HCT116 (cell line): ENCODE measurements around the gene DYRK1B. TPM values are rescaled to one million over a fixed set of nuclear protein-coding genes. Genes with fewer than 3 reads are reported as not detected.

Experiments used
- ATAC-seq: fragments of 200-7000 bp; cut with Tn5 transposase; 2 replicates; pipeline ENCODE4 v1.9.1; 2020; ENCODE audit warnings: mild to moderate bottlenecking, moderate library complexity
- BruUV-seq: library from RNA; stranded (reverse); fragments of 400-500 nt; replicated peaks from 2 replicates; lab custom pipeline; 2021; lab: Mats Ljungman, UMichigan
- CTCF ChIA-PET: fragments of 300-600 bp; sonication (Branson Sonifier 250); formaldehyde crosslinking; loops from one replicate; lab custom pipeline; 2021; ENCODE audit warnings: antibody characterized with exemption; lab: Charles Lee
- POLR2A ChIA-PET: fragments of 300-600, 350-600 bp; sonication (Branson Sonifier 250); formaldehyde crosslinking; loops from one replicate; lab custom pipeline; 2021; ENCODE audit warnings: antibody characterized with exemption; lab: Charles Lee
- RAD21 ChIA-PET, 2 experiments: fragments of 300-600 bp; sonication (Branson Sonifier 250); formaldehyde crosslinking; loops; one replicate each; lab custom pipeline; 2023; ENCODE audit warnings: low total read pairs in 2 of 2; ENCODE audit not compliant: uncharacterized antibody in 2 of 2, unreplicated experiment in 2 of 2, low non-redundant PET in 1 of 2; lab: Charles Lee
- DNase-seq: peaks from one replicate; pipeline ENCODE4 v3.0.0-alpha.2; 2010; ENCODE audit warnings: low read depth, low spot score
- H2AFZ ChIP-seq: fragments of 200-600 bp; shearing (Covaris generic), sonication (generic); 2 replicates; pipeline ENCODE4 v1.6.1; 2017; ENCODE audit warnings: low read depth, mixed run types, mixed read lengths, antibody characterized with exemption, low read length; ENCODE audit not compliant: poor library complexity, severe bottlenecking
- H3K27ac ChIP-seq: 2 replicates; pipeline ENCODE4 v1.5.1; 2012; ENCODE audit warnings: low read depth, low read length
- H3K27me3 ChIP-seq: fragments of 200-600 bp; sonication (generic); 2 replicates; pipeline ENCODE4 v1.6.1; 2016; ENCODE audit warnings: mixed run types, low read length, mixed read lengths; ENCODE audit not compliant: insufficient read depth
- H3K36me3 ChIP-seq, 2 experiments: fragments of 200-500 bp in 1 of 2; fragments of 200-600 bp in 1 of 2; sonication (Bioruptor generic) in 1 of 2; sonication (generic) in 1 of 2; 2 replicates each; pipeline versions ENCODE4 v1.5.1 to v1.6.1; 2014 to 2016; ENCODE audit warnings: low read length in 2 of 2, inconsistent platforms in 1 of 2, mixed read lengths in 1 of 2, mixed run types in 1 of 2; ENCODE audit not compliant: insufficient read depth in 2 of 2, control insufficient read depth in 1 of 2
- H3K4me1 ChIP-seq, 2 experiments: fragments of 200-600 bp in 1 of 2; sonication (generic) in 1 of 2; 2 replicates each; pipeline versions ENCODE4 v1.5.1 to v1.6.1; 2012 to 2017; ENCODE audit warnings: low read length in 2 of 2, inconsistent platforms in 1 of 2, mild to moderate bottlenecking in 1 of 2, mixed read lengths in 1 of 2, mixed run types in 1 of 2, moderate library complexity in 1 of 2; ENCODE audit not compliant: insufficient read depth in 2 of 2, control insufficient read depth in 1 of 2
- H3K4me2 ChIP-seq: fragments of 200-600 bp; sonication (generic); 2 replicates; pipeline ENCODE4 v1.6.1; 2017; ENCODE audit warnings: mixed run types, low read length, mixed read lengths
- H3K4me3 ChIP-seq, 2 experiments: fragments of 200-600 bp in 1 of 2; sonication (generic) in 1 of 2; replicated peaks in 1 of 2; 2 replicates each; pipeline ENCODE4 v1.5.1; 2011 to 2016; ENCODE audit warnings: low read length in 2 of 2, control low read depth in 1 of 2, low read depth in 1 of 2, mild to moderate bottlenecking in 1 of 2, mixed read lengths in 1 of 2, mixed run types in 1 of 2
- H3K79me2 ChIP-seq: fragments of 200-600 bp; sonication (generic); 2 replicates; pipeline ENCODE4 v1.6.1; 2017; ENCODE audit warnings: mild to moderate bottlenecking, mixed run types, low read length, moderate library complexity, mixed read lengths; ENCODE audit not compliant: insufficient read depth
- H3K9ac ChIP-seq: fragments of 200-600 bp; sonication (generic); 2 replicates; pipeline ENCODE4 v1.6.1; 2016; ENCODE audit warnings: low read length, mixed read lengths
- H3K9me2 ChIP-seq: fragments of 200-600 bp; sonication (generic), shearing (Covaris generic); 2 replicates; pipeline ENCODE4 v1.6.1; 2017; ENCODE audit warnings: mixed run types, mild to moderate bottlenecking, moderate library complexity; ENCODE audit not compliant: insufficient read depth
- H3K9me3 ChIP-seq, 2 experiments: fragments of 200-500 bp in 1 of 2; fragments of 200-600 bp in 1 of 2; sonication (Bioruptor generic) in 1 of 2; sonication (generic) in 1 of 2; 2 replicates each; pipeline ENCODE4 v1.6.1; 2014 to 2017; ENCODE audit warnings: low read length in 2 of 2, mixed read lengths in 2 of 2, inconsistent platforms in 1 of 2, low read depth in 1 of 2, mild to moderate bottlenecking in 1 of 2, mixed run types in 1 of 2, moderate library complexity in 1 of 2; ENCODE audit not compliant: control insufficient read depth in 1 of 2, insufficient read depth in 1 of 2
- H4K20me1 ChIP-seq: fragments of 200-600 bp; sonication (generic), shearing (Covaris generic); 2 replicates; pipeline ENCODE4 v1.6.1; 2017; ENCODE audit warnings: mixed run types, mild to moderate bottlenecking, moderate library complexity; ENCODE audit not compliant: insufficient read depth
- EGR1 ChIP-seq: IDR thresholded peaks from 2 replicates; pipeline ENCODE4 v1.6.1; 2012; ENCODE audit warnings: low read depth
- EZH2 ChIP-seq: fragments of 200-600 bp; sonication (generic); IDR thresholded peaks from 2 replicates; pipeline ENCODE4 v1.6.1; 2017; ENCODE audit warnings: antibody characterized with exemption, mixed run types
- EZH2phosphoT487 ChIP-seq: fragments of 200-600 bp; IDR thresholded peaks from 2 replicates; pipeline ENCODE4 v1.6.1; 2018; ENCODE audit warnings: antibody characterized with exemption, borderline replicate concordance
- FOSL1 ChIP-seq: IDR thresholded peaks from 2 replicates; pipeline ENCODE4 v1.6.1; 2012; ENCODE audit warnings: low read depth
- RAD21 ChIP-seq: IDR thresholded peaks from 2 replicates; pipeline ENCODE4 v1.6.1; 2012; ENCODE audit warnings: low read depth, mild to moderate bottlenecking
- REST ChIP-seq: IDR thresholded peaks from 2 replicates; pipeline ENCODE4 v1.6.1; 2012; ENCODE audit warnings: low read depth
- YY1 ChIP-seq: IDR thresholded peaks from 2 replicates; pipeline ENCODE4 v1.6.1; 2011; ENCODE audit warnings: low read length, low read depth, moderate library complexity, mild to moderate bottlenecking; ENCODE audit not compliant: insufficient replicate concordance; ENCODE audit errors: extremely low read depth
- ZBTB33 ChIP-seq: IDR thresholded peaks from 2 replicates; pipeline ENCODE4 v1.6.1; 2011; ENCODE audit warnings: mild to moderate bottlenecking, low read length, moderate library complexity; ENCODE audit not compliant: insufficient replicate concordance; ENCODE audit errors: extremely low read depth
- ZFX ChIP-seq: fragments of 450-650 bp; IDR thresholded peaks from 2 replicates; pipeline ENCODE4 v1.6.1; 2017
- ZNF274 ChIP-seq: fragments of 200-500 bp; sonication (Bioruptor generic); IDR thresholded peaks from 2 replicates; pipeline ENCODE4 v1.6.1; 2014; ENCODE audit warnings: mild to moderate bottlenecking, low read depth, low read length, inconsistent platforms
- intact Hi-C: fragments of 100-400 bp; cut with micrococcal nuclease; formaldehyde crosslinking; loops from 2 replicates; pipeline ENCODE4 v1.10.0; 2022
- total RNA-seq: library from RNA; stranded (reverse); gene quantifications from one replicate; pipeline ENCODE4 v1.2.1, GENCODE V29; 2021; ENCODE audit not compliant: unreplicated experiment
- TF ChIP-seq, protein P1 (sequence below): IDR thresholded peaks from 2 replicates; pipeline ENCODE4 v1.6.1; 2012

Gene DYRK1B
- total RNA-seq, 1 experiment from 2014 or later = 7.3 TPM

GRCh38 chr19:39811064-39811463 lies 22.9 kb downstream of the DYRK1B start:
- intact Hi-C loops = no loop called here
- Histone ChIP-seq H3K4me1 (peaks cover 0 to 4% of the 10 kb centered on the region in 2 experiments; a peak in 1 of 4 replicates), H3K79me2 (no peaks in the 10 kb centered on the region), H3K36me3 (no peaks in the 10 kb centered on the region), H3K9ac (no peak overlapping the region), H3K4me2 (no peak overlapping the region), H3K9me2 (no peaks in the 10 kb centered on the region), H3K27me3 (no peaks in the 10 kb centered on the region), H3K9me3 (no peaks in the 10 kb centered on the region), H4K20me1 (no peaks in the 10 kb centered on the region), H3K27ac (no peak overlapping the region), H3K4me3 (no peak overlapping the region), H2AFZ (no peak overlapping the region)
- POLR2A ChIA-PET = no interaction called here
- RAD21 ChIA-PET = no interaction called here
- TF ChIP-seq EZH2 = no peak
- no peak for TF ChIP-seq ZFX
- no peak for TF ChIP-seq YY1
- TF ChIP-seq EZH2phosphoT487 = no peak
- TF ChIP-seq ZBTB33 = no peak
- no peak for TF ChIP-seq ZNF274
- TF ChIP-seq, protein P1, sequence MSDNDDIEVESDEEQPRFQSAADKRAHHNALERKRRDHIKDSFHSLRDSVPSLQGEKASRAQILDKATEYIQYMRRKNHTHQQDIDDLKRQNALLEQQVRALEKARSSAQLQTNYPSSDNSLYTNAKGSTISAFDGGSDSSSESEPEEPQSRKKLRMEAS = no peak
- no peak for TF ChIP-seq FOSL1
- TF ChIP-seq EGR1 = no peak
- CTCF ChIA-PET = no interaction called here
- DNase-seq (no peak), ATAC-seq (no peak)
- no TSS peak for BruUV-seq

DNA sequence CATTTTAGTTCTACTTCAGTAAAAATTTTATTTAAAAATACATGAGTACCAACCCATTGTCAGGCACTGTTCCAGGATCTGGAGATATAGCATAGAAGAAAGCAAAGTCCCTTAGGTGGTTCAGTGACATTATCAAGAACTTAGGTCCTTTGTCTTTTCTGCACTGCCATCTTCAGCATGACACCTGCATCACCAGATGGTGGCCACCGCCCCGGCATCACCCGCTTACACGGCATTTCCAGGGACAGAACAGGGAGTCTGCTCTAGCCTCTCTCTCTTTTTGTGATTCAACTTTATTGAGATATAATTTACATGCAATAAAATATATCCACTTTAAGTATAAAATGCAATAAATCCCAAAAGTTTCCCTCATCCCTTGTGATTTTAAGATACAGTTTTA lies 23.5 kb downstream of the DYRK1B start:
- Histone ChIP-seq H3K9me3 (no peaks in the 10 kb centered on the region), H2AFZ (no peak overlapping the region)
- no TSS peak for BruUV-seq
- RAD21 ChIA-PET = no interaction called here
- TF ChIP-seq RAD21 (peak; percentile 4; the same call in 1 of the 2 replicates), REST (no peak)
- TF ChIP-seq, all 23 proteins: peak for 1
- Histone ChIP-seq H3K27me3 (no peaks in the 10 kb centered on the region), H3K36me3 (no peaks in the 10 kb centered on the region), H3K9me2 (no peaks in the 10 kb centered on the region), H3K4me3 (no peak overlapping the region), H3K4me2 (no peak overlapping the region), H3K4me1 (peaks cover 0 to 4% of the 10 kb centered on the region in 2 experiments; a peak in 1 of 4 replicates), H3K27ac (no peak overlapping the region), H4K20me1 (no peaks in the 10 kb centered on the region), H3K9ac (no peak overlapping the region), H3K79me2 (no peaks in the 10 kb centered on the region)
- DNase-seq (no peak), ATAC-seq (no peak)
- CTCF ChIA-PET = no interaction called here
- POLR2A ChIA-PET = no interaction called here
- intact Hi-C loops = no loop called here
